Mammary epithelial cell (primary cell): Measurements from ENCODE around the gene ACO1.

Source experiments
- CTCF ChIP-seq, 2 donors: IDR thresholded peaks in 1 of 2; conservative IDR thresholded peaks in 1 of 2; 2 replicates each; pipeline ENCODE4 v1.5.1; 2011 to 2012; ENCODE audit warnings: inconsistent platforms in 2 of 2, low read length in 2 of 2, mild to moderate bottlenecking in 2 of 2, control low read depth in 1 of 2, low read depth in 1 of 2; ENCODE audit not compliant: insufficient read depth in 1 of 2; ENCODE audit errors: extremely low read depth in 1 of 2
- EZH2 ChIP-seq: IDR thresholded peaks from 2 replicates; pipeline ENCODE4 v1.6.1; 2012; ENCODE audit warnings: low read length, inconsistent platforms, borderline replicate concordance

DNA sequence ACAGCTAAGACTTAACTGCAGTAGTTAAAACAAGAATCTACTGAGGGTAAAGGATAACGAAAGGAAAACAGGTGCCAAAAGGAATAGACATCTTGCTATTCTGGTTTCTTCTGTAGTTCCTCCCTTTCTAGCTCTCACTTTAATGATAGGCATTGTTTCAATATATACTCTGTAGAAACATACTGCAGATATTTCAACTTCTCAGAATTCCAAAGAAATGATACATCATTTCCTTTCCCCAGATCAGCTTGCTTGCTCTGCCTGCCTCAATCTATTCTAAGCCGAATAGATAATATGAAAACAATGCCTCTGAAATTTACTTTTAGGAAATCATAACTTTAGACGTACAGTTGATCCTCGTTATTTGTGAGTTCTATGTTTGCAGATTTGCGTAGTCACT, 46.3 kb downstream of the ACO1 start:
- TF ChIP-seq CTCF (conservative IDR thresholded peaks at IDR 0.05 in 1 of 2, IDR thresholded peaks at IDR 0.05 in 1 of 2; ENCODE audit: extremely low read depth in 1 of 2, insufficient read depth in 1 of 2, low read depth in 1 of 2, low read length in 2 of 2): no peak
- TF ChIP-seq EZH2: no peak
